Endothelial cell (in vitro differentiated cells): Measurements from ENCODE around the gene RUSF1. TPM values are rescaled to one million over a fixed set of nuclear protein-coding genes. Genes with fewer than 3 reads are reported as not detected.
A peak's percentile ranks its signal among the peaks of the same experiment; 100 is the strongest.
"Not testable (repeated sequence)": the region's sequence is repeated elsewhere in the genome, so short reads cannot be mapped to it uniquely, and the experiment has no call there.

Source experiments
- DNase-seq: peaks from one replicate; pipeline ENCODE4 v3.0.0; 2021; ENCODE audit warnings: low spot score
- H3K27ac Mint-ChIP-seq: one replicate; pipeline ENCODE4 v1.8.0; 2021; ENCODE audit warnings: mixed read lengths, inconsistent platforms; ENCODE audit not compliant: unreplicated experiment
- H3K27me3 Mint-ChIP-seq: one replicate; pipeline ENCODE4 v1.8.0; 2021; ENCODE audit warnings: mild to moderate bottlenecking, moderate library complexity, mixed read lengths, inconsistent platforms; ENCODE audit not compliant: unreplicated experiment
- H3K36me3 Mint-ChIP-seq: one replicate; pipeline ENCODE4 v1.8.0; 2021; ENCODE audit warnings: mild to moderate bottlenecking, low read depth, mixed read lengths, inconsistent platforms; ENCODE audit not compliant: unreplicated experiment
- H3K4me1 Mint-ChIP-seq: one replicate; pipeline ENCODE4 v1.8.0; 2021; ENCODE audit warnings: mild to moderate bottlenecking, mixed read lengths, inconsistent platforms; ENCODE audit not compliant: unreplicated experiment
- H3K4me3 Mint-ChIP-seq: one replicate; pipeline ENCODE4 v1.8.0; 2021; ENCODE audit warnings: mild to moderate bottlenecking, mixed read lengths, inconsistent platforms; ENCODE audit not compliant: unreplicated experiment
- H3K9me3 Mint-ChIP-seq: one replicate; pipeline ENCODE4 v1.8.0; 2021; ENCODE audit warnings: mixed read lengths, inconsistent platforms; ENCODE audit not compliant: unreplicated experiment
- total RNA-seq: library from RNA; stranded (reverse); fragmentation: NEBNext Ultra II Directional; extraction: Animal tissue kit (Norgen Biotek cat#: 25700); gene quantifications from one replicate; pipeline ENCODE4 v1.2.1, GENCODE V29; 2021; ENCODE audit not compliant: unreplicated experiment
- TF ChIP-seq, protein P1 (sequence below): fragments of 200-600 bp; sonication (generic); IDR thresholded peaks from one replicate; pipeline ENCODE4 v1.5.0; 2021; ENCODE audit warnings: antibody characterized with exemption; ENCODE audit not compliant: unreplicated experiment

RUSF1 gene
- total RNA-seq, 1 donor from 2014 or later = 54.2 TPM

DNA sequence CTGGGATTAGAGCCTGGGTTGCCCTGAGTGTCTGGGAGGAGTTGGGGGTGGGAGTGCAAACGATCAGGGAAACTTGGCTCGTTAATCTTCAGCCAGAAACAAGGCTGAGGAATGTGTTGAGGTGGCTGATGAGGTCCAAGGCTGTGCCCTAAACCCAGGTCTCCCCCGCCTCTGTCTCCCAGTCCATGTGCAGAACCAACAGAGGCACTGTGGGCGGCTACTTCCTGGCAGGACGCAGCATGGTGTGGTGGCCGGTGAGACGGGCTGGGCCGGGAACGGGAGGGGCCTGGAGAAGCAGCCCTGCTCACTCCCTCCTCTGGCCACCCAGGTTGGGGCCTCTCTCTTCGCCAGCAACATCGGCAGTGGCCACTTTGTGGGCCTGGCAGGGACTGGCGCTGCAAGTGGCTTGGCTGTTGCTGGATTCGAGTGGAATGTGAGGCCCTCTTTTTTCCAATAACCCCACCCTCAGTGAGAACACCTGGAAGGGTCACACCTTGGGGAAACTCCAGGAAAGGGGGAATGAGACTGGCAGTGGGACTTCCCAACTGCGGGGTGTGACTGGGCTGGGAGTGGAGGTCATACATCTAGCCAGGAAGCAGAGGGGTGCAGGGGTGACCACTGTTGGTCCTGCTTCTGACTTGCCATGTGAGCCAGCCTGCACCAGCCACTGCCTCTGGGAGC lies 23.6 kb downstream of the RUSF1 start:
- Mint-ChIP-seq H3K27ac (no peak overlapping the region), H3K27me3 (peaks cover 25% of the 10 kb centered on the region), H3K9me3 (no peaks in the 10 kb centered on the region), H3K4me3 (peak overlapping the region; percentile 21), H3K4me1 (peaks cover 4% of the 10 kb centered on the region), H3K36me3 (peaks cover 3% of the 10 kb centered on the region)
- TF ChIP-seq, protein P1, sequence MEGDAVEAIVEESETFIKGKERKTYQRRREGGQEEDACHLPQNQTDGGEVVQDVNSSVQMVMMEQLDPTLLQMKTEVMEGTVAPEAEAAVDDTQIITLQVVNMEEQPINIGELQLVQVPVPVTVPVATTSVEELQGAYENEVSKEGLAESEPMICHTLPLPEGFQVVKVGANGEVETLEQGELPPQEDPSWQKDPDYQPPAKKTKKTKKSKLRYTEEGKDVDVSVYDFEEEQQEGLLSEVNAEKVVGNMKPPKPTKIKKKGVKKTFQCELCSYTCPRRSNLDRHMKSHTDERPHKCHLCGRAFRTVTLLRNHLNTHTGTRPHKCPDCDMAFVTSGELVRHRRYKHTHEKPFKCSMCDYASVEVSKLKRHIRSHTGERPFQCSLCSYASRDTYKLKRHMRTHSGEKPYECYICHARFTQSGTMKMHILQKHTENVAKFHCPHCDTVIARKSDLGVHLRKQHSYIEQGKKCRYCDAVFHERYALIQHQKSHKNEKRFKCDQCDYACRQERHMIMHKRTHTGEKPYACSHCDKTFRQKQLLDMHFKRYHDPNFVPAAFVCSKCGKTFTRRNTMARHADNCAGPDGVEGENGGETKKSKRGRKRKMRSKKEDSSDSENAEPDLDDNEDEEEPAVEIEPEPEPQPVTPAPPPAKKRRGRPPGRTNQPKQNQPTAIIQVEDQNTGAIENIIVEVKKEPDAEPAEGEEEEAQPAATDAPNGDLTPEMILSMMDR = no peak
- DNase-seq = no peak

DNA sequence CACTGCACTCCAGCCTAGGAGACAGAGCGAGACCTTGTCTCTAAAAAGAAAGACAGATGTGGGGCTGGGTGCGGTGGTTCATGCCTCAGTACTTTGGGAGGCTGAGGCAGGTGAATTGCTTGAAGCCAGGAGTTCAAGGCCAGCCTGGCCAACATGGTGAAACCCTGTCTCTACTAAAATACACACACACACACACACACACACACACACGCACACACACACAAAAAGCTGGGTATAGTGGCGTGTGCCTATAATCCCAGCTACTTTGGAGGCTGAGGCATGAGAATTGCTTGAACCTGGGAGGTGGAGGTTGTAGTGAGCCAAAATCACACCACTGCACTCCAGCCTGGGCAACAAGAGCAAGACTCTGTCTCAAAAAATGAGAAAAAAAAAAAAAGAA lies 24.1 kb downstream of the RUSF1 start:
- not testable (repeated sequence) for H3K9me3 Mint-ChIP-seq, H3K4me1 Mint-ChIP-seq, H3K36me3 Mint-ChIP-seq, H3K27ac Mint-ChIP-seq, DNase-seq
- H3K27me3 Mint-ChIP-seq = peaks cover 24% of the 10 kb centered on the region
- H3K4me3 Mint-ChIP-seq = peak overlapping the region; percentile 21

DNA sequence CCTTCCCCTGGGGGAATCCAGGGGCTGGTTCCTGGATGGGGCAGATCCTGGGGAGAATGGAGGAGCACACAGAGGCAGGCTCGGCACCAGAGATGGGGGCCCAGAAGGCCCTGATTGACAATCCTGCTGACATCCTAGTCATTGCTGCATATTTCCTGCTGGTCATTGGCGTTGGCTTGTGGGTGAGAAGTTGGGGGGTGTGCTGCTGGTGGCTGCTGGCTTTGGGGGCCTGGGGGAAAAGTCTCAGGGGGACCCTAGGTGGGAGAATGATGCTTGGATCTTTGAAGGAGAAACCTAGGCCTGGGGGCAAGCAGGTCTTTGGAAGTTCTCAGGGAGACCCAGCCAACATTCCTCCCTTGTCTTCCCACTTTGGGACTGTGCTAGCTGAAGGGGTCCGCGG lies 25.1 kb downstream of the RUSF1 start, which contains the start of gene SLC5A2:
Gene SLC5A2 (plus strand): TSS at position 43 of the 400 bp plus-strand sequence. CDS start 14 bp downstream, at position 57.
- TF ChIP-seq, protein P1 = no peak
- H3K27me3 Mint-ChIP-seq = peaks cover 27% of the 10 kb centered on the region
- peaks cover 5% of the 10 kb centered on the region for H3K4me1 Mint-ChIP-seq
- H3K36me3 Mint-ChIP-seq = no peaks in the 10 kb centered on the region
- no peak for DNase-seq
- H3K27ac Mint-ChIP-seq = no peak within 1 kb of the TSS
- H3K9me3 Mint-ChIP-seq = no peaks in the 10 kb centered on the region
- H3K4me3 Mint-ChIP-seq = no peak within 1 kb of the TSS

DNA sequence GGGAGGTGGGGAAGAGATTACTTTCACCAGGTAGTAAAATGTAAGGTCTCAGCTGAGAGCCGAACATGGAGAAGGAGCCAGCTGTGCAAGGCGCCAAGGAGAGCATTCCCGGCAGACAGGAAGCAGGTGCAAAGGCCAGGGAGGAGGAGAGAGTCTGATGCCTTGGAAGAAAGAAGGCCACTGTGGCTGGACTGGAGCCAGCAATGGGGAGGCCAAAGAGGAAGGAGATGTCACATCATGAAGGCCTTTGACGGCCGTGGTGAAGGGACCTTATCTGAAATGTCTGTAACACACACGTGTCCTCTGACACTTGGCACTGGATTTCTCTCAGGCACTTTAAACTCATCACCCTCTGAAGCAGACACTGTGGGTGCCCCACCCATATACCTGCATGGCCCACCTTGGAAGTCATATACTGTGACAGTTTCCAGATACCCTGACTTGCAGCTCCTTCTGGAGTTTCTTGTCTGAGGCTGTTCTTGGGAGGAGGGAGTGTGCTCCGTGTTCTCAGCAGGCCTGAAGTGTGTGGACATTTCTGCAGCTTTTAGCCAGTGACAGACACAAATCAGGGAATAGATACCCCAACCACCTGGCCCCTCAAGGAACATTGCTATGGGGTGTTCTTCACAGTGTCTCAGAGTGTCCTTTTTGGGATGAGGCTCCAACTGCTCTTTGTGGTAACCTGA lies 27.2 kb downstream of the RUSF1 start:
- Mint-ChIP-seq H3K4me1 (peaks cover 11% of the 10 kb centered on the region), H3K9me3 (no peaks in the 10 kb centered on the region), H3K27me3 (peaks cover 28% of the 10 kb centered on the region), H3K4me3 (no peak overlapping the region), H3K27ac (no peak overlapping the region), H3K36me3 (no peaks in the 10 kb centered on the region)
- TF ChIP-seq, protein P1 = no peak
- DNase-seq = no peak

DNA sequence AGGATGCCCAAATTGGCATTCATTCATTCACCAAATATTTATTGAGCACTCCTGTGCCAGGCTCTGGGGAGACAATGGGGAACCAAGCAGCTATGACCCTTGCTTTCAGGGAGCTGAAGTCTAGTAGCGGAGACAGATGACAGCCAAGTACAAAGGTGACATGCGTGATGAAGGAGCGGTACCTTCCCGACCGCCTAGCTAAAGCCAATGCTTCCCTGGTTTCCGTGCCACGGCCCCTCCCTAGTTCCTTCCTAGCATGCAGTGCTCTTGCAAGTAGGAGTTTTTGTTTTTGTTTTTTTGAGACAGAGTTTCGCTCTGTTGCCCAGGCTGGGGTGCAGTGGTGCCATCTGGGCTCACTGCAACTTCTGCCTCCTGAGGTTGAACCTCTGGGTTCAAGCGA lies 28.4 kb downstream of the RUSF1 start:
- Mint-ChIP-seq H3K4me1 (peaks cover 11% of the 10 kb centered on the region), H3K4me3 (no peak overlapping the region), H3K9me3 (no peaks in the 10 kb centered on the region), H3K36me3 (peaks cover 4% of the 10 kb centered on the region), H3K27ac (no peak overlapping the region), H3K27me3 (peaks cover 27% of the 10 kb centered on the region)
- DNase-seq = no peak
- TF ChIP-seq, protein P1 = no peak
